ENCODE data around the gene MPO. TPM values are rescaled to one million over a fixed set of nuclear protein-coding genes. Genes with fewer than 3 reads are reported as not detected.
A peak's percentile ranks its signal among the peaks of the same experiment; 100 is the strongest.

MPO gene
- total RNA-seq, 1 donor from 2014 or later: 0.35 TPM

- Histone ChIP-seq H3K36me3 (no peaks in the 10 kb centered on the region), H3K9me3 (no peaks in the 10 kb centered on the region), H3K4me3 (no peak overlapping the region), H3K27ac (no peak overlapping the region), H3K4me1 (no peaks in the 10 kb centered on the region), H3K27me3 (no peaks in the 10 kb centered on the region)
- ATAC-seq: no peak
- intact Hi-C loops (cut with DNase I): loop anchor here (10.0 kb wide), 1 partner anchor 143 kb away; no protein-coding TSS in a partner anchor
- DNase-seq: peak; percentile 54
- TF ChIP-seq CTCF (IDR thresholded peaks at IDR 0.05): no peak
Measured at GRCh38 chr17:58301504-58302150, 20.9 kb upstream of the MPO start.

DNA sequence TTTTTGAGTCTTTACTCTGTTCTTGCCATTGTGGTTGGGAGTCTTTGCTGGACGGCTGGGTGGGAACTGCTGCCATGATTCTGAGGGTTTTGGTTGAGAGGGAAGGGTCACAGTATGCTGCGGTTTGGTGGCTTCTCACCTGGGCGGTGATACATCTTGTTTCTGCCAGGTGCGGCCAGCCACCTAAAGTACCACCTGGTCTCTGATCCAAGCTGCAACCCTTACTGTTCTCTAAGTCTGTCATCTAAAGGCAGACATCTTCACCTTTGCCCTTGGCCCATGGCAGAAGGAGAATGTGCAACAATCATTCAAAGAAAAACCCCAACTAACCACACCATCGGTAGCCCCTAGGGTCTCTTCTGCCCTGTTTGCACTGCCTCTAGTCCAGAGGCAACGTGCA, 19.6 kb upstream of the MPO start:
- intact Hi-C loops (cut with DNase I): loop anchor here (10.0 kb wide), 1 partner anchor 144 kb away; no protein-coding TSS in a partner anchor
- DNase-seq: peak; percentile 13

DNA sequence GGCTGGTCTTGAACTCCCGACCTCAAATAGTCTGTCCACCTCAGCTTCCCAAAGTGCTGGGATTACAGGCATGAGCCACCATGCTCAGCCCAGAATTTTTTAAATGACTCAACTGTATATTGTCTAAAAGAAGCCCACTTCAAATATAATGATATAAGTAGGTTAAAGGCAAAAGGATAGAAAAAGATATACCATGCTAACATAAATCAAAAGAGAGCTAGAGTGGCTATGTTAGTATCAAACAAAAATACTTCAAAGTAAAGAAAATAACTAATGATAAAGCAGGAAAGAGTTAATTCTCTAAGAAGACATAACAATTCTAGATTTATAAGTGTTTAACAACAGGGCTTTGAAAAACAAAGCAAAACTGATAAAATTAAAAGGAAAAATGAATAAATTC, 13.3 kb upstream of the MPO start:
- Histone ChIP-seq H3K4me1 (no peaks in the 10 kb centered on the region), H3K9me3 (no peaks in the 10 kb centered on the region), H3K4me3 (no peak overlapping the region), H3K36me3 (no peaks in the 10 kb centered on the region), H3K27me3 (peaks cover 6% of the 10 kb centered on the region), H3K27ac (no peak overlapping the region)
- TF ChIP-seq CTCF (IDR thresholded peaks at IDR 0.05): no peak
- DNase-seq (no peak), ATAC-seq (no peak)
- intact Hi-C loops (cut with DNase I): no loop called here

More for the DNA sequence above, 19.6 kb upstream of the MPO start:
- H3K27me3 ChIP-seq: no peaks in the 10 kb centered on the region
- ATAC-seq: no peak
- H3K9me3 ChIP-seq: no peaks in the 10 kb centered on the region
- H3K4me1 ChIP-seq: no peaks in the 10 kb centered on the region
- no peak overlapping the region for H3K4me3 ChIP-seq
- TF ChIP-seq CTCF (IDR thresholded peaks at IDR 0.05): no peak
- no peak overlapping the region for H3K27ac ChIP-seq
- H3K36me3 ChIP-seq: no peaks in the 10 kb centered on the region

DNA sequence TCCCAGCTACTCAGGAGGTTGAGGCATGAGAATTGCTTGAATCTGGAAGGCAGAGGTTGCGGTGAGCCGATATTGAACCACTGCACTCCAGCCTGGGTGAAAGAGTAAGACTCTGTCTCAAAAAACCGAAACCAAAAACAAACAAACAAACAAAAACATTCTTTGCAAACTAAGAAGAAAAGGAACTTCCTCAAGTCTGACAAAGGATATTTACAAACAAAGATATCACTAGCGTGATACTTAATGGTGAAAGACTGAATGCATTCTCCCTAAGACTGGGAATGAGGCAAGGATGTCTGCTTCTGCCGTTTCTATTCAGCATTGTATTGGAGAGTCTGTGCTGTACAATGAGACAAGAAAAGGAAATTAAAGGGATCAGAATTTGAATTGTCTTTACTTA, 10.5 kb upstream of the MPO start:
- no peaks in the 10 kb centered on the region for H3K9me3 ChIP-seq
- H3K4me3 ChIP-seq: no peak overlapping the region
- TF ChIP-seq CTCF (IDR thresholded peaks at IDR 0.05): no peak
- H3K27me3 ChIP-seq: peaks cover 8% of the 10 kb centered on the region
- intact Hi-C loops (cut with DNase I): no loop called here
- H3K4me1 ChIP-seq: no peaks in the 10 kb centered on the region
- no peaks in the 10 kb centered on the region for H3K36me3 ChIP-seq
- H3K27ac ChIP-seq: no peak overlapping the region
- no peak for DNase-seq
- ATAC-seq: no peak

- no peak for TF ChIP-seq CTCF (IDR thresholded peaks at IDR 0.05)
- H3K27me3 ChIP-seq: peaks cover 8% of the 10 kb centered on the region
Measured at GRCh38 chr17:58289869-58290268, 9.1 kb upstream of the MPO start.

GRCh38 chr17:58285422-58285810, 4.7 kb upstream of the MPO start:
- H3K27me3 ChIP-seq: peaks cover 8% of the 10 kb centered on the region
- DNase-seq: peak; percentile 10
- ATAC-seq: no peak
- intact Hi-C loops (cut with DNase I): no loop called here
- H3K36me3 ChIP-seq: no peaks in the 10 kb centered on the region
- no peaks in the 10 kb centered on the region for H3K9me3 ChIP-seq
- H3K4me3 ChIP-seq: no peak overlapping the region
- H3K27ac ChIP-seq: no peak overlapping the region
- TF ChIP-seq CTCF (IDR thresholded peaks at IDR 0.05): no peak
- H3K4me1 ChIP-seq: no peaks in the 10 kb centered on the region

More at GRCh38 chr17:58289869-58290268, 9.1 kb upstream of the MPO start:
- no peak overlapping the region for H3K27ac ChIP-seq
- H3K9me3 ChIP-seq: no peaks in the 10 kb centered on the region
- H3K4me1 ChIP-seq: no peaks in the 10 kb centered on the region
- no peak overlapping the region for H3K4me3 ChIP-seq
- ATAC-seq: no peak
- intact Hi-C loops (cut with DNase I): no loop called here
- DNase-seq: no peak
- no peaks in the 10 kb centered on the region for H3K36me3 ChIP-seq
